Panc1 (cell line): Measurements from ENCODE around the gene NCKAP1. TPM values are rescaled to one million over a fixed set of nuclear protein-coding genes. Genes with fewer than 3 reads are reported as not detected.
A peak's percentile ranks its signal among the peaks of the same experiment; 100 is the strongest.

ENCODE experiments used
- ATAC-seq: fragments of 200-7000 bp; cut with Tn5 transposase; 2 replicates; pipeline ENCODE4 v1.9.1; 2020; ENCODE audit warnings: mild to moderate bottlenecking, moderate library complexity
- BruUV-seq: library from RNA; stranded (reverse); fragments of 400-500 nt; replicated peaks from 2 replicates; lab custom pipeline; 2021; lab: Mats Ljungman, UMichigan
- CTCF ChIA-PET: fragments of 300-600 bp; sonication (Branson Sonifier 250); formaldehyde crosslinking; loops from one replicate; lab custom pipeline; 2022; ENCODE audit warnings: antibody characterized with exemption; lab: Charles Lee
- POLR2A ChIA-PET: fragments of 300-600 bp; sonication (Branson Sonifier 250); formaldehyde crosslinking; loops from one replicate; lab custom pipeline; 2022; ENCODE audit warnings: antibody characterized with exemption; lab: Charles Lee
- DNase-seq: peaks from one replicate; pipeline ENCODE4 v3.0.0-alpha.2; 2010; ENCODE audit warnings: low read depth, low spot score
- H3K27ac ChIP-seq: 2 replicates; pipeline ENCODE4 v1.5.1; 2011; ENCODE audit warnings: mild to moderate bottlenecking, low read length, inconsistent platforms
- H3K27me3 ChIP-seq: fragments of 200-500 bp; sonication (Bioruptor generic); 2 replicates; pipeline ENCODE4 v1.6.0; 2014; ENCODE audit warnings: low read length, inconsistent platforms; ENCODE audit not compliant: control insufficient read depth, insufficient read depth
- H3K36me3 ChIP-seq: fragments of 200-500 bp; sonication (Bioruptor generic); 2 replicates; pipeline ENCODE4 v1.5.1; 2014; ENCODE audit warnings: inconsistent platforms, mild to moderate bottlenecking, low read length, moderate library complexity; ENCODE audit not compliant: control insufficient read depth, insufficient read depth
- H3K4me1 ChIP-seq: 2 replicates; pipeline ENCODE4 v1.5.1; 2011; ENCODE audit warnings: inconsistent platforms, mild to moderate bottlenecking, low read length, moderate library complexity; ENCODE audit not compliant: control insufficient read depth, insufficient read depth
- H3K4me3 ChIP-seq, 2 experiments: 2 replicates each; pipeline ENCODE4 v1.5.1; 2011 to 2012; ENCODE audit warnings: low read depth in 2 of 2, low read length in 2 of 2, mild to moderate bottlenecking in 2 of 2, inconsistent platforms in 1 of 2, moderate library complexity in 1 of 2
- H3K9me3 ChIP-seq: fragments of 200-500 bp; sonication (Bioruptor generic); 2 replicates; pipeline ENCODE4 v1.5.1; 2014; ENCODE audit warnings: low read depth, mild to moderate bottlenecking, inconsistent platforms, low read length, moderate library complexity; ENCODE audit not compliant: control insufficient read depth, insufficient read depth
- CTCF ChIP-seq: fragments of 450-650 bp; IDR thresholded peaks from 2 replicates; pipeline ENCODE4 v1.5.1; 2017; ENCODE audit warnings: mild to moderate bottlenecking
- POLR2AphosphoS5 ChIP-seq: IDR thresholded peaks from 2 replicates; pipeline ENCODE4 v1.6.1; 2012; ENCODE audit warnings: mild to moderate bottlenecking, low read depth, low read length, moderate library complexity
- SIN3A ChIP-seq: IDR thresholded peaks from 2 replicates; pipeline ENCODE4 v1.6.1; 2012; ENCODE audit warnings: low read depth, mild to moderate bottlenecking, low read length, moderate library complexity, borderline replicate concordance; ENCODE audit not compliant: insufficient read depth
- TCF7L2 ChIP-seq: IDR thresholded peaks from 2 replicates; pipeline ENCODE4 v1.6.1; 2011; ENCODE audit warnings: mild to moderate bottlenecking, low read depth, low read length, inconsistent platforms
- in situ Hi-C: cut with HindIII; loops from 2 replicates; pipeline ENCODE4 v1.10.0; 2016; ENCODE audit warnings: low sequenced_read_pairs, low pct_unique_long_range_greater_than_20kb
- intact Hi-C: fragments of 100-400 bp; cut with micrococcal nuclease; formaldehyde crosslinking; loops from one replicate; pipeline ENCODE4 v1.10.0; 2022; ENCODE audit not compliant: unreplicated experiment
- total RNA-seq: library from RNA; stranded (reverse); gene quantifications from one replicate; pipeline ENCODE4 v1.2.1, GENCODE V29; 2021; ENCODE audit not compliant: unreplicated experiment
- TF ChIP-seq, protein P1 (sequence below), 2 experiments: IDR thresholded peaks; 2 replicates each; pipeline ENCODE4 v1.6.1; 2011 to 2012; ENCODE audit warnings: low read depth in 2 of 2, control low read depth in 1 of 2, low read length in 1 of 2, mild to moderate bottlenecking in 1 of 2, moderate library complexity in 1 of 2; ENCODE audit not compliant: insufficient read depth in 1 of 2

NCKAP1 gene
- total RNA-seq, 1 experiment from 2014 or later, result 174 TPM

- Histone ChIP-seq H3K27ac (no peak overlapping the region), H3K36me3 (no peaks in the 10 kb centered on the region), H3K4me3 (no peak overlapping the region), H3K27me3 (peaks cover 3% of the 10 kb centered on the region; the same call in 1 of the 2 replicates), H3K9me3 (no peaks in the 10 kb centered on the region), H3K4me1 (peaks cover 4% of the 10 kb centered on the region; the same call in 1 of the 2 replicates)
- no TSS peak for BruUV-seq
- ChIA-PET CTCF (no interaction called here), POLR2A (no interaction called here)
- no peak for ATAC-seq
- intact Hi-C loops, result no loop called here
- TF ChIP-seq CTCF, result peak; percentile 53
- no peak for TF ChIP-seq TCF7L2
- no peak for DNase-seq
- in situ Hi-C loops, result no loop called here
Measured at GRCh38 chr2:182870227-182870626, 168.0 kb downstream of the NCKAP1 start.

DNA sequence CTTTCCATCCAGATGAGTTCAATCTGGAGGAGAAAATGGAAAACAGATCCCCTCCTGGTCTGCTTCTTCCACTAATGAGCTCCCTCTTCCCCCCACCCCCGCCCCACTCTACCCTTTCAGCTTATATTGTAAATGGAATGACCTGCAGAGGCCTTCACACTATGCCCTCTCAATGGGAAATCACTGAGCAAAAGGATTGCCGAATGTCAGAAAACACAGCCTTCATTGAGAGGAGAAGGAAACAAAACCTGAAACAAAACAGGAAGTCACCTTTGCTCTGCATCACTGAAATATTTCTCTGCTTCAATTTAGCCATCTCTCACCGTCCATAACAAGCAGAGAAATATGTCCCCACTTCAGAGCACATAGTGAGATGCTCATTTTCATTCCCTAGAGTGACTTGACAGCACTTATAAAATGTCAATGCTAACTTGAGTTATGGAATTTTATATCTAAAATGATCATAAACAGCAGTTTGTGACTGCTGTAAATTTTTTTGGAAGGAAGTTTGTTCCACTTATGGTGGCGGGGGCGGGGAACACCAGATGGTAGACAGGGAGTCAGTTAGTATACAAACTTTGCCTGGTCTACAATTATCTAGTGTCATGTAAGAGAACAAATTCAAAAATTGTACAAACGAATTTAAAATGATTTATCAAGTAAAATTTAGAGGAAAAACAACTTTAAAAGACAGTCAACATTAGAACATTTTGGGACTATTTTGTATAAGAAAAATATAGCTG is 170.0 kb downstream of the NCKAP1 start:
- TF ChIP-seq POLR2AphosphoS5, result no peak
- no peak for TF ChIP-seq TCF7L2
- TF ChIP-seq SIN3A, result no peak
- TF ChIP-seq, protein P1, sequence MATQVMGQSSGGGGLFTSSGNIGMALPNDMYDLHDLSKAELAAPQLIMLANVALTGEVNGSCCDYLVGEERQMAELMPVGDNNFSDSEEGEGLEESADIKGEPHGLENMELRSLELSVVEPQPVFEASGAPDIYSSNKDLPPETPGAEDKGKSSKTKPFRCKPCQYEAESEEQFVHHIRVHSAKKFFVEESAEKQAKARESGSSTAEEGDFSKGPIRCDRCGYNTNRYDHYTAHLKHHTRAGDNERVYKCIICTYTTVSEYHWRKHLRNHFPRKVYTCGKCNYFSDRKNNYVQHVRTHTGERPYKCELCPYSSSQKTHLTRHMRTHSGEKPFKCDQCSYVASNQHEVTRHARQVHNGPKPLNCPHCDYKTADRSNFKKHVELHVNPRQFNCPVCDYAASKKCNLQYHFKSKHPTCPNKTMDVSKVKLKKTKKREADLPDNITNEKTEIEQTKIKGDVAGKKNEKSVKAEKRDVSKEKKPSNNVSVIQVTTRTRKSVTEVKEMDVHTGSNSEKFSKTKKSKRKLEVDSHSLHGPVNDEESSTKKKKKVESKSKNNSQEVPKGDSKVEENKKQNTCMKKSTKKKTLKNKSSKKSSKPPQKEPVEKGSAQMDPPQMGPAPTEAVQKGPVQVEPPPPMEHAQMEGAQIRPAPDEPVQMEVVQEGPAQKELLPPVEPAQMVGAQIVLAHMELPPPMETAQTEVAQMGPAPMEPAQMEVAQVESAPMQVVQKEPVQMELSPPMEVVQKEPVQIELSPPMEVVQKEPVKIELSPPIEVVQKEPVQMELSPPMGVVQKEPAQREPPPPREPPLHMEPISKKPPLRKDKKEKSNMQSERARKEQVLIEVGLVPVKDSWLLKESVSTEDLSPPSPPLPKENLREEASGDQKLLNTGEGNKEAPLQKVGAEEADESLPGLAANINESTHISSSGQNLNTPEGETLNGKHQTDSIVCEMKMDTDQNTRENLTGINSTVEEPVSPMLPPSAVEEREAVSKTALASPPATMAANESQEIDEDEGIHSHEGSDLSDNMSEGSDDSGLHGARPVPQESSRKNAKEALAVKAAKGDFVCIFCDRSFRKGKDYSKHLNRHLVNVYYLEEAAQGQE (IDR thresholded peaks at IDR 0.05; ENCODE audit: insufficient read depth in 1 of 2, low read depth in 2 of 2, low read length in 1 of 2), result no peak
- no peak for TF ChIP-seq CTCF
- H3K36me3 ChIP-seq, result no peaks in the 10 kb centered on the region
- intact Hi-C loops, result no loop called here
- no peak for DNase-seq
- H3K4me3 ChIP-seq, result no peak overlapping the region
- CTCF ChIA-PET, result interaction anchor here (0.6 kb wide), 1 partner anchor 23 kb away, joined by 8 read pairs; no protein-coding TSS in a partner anchor
- POLR2A ChIA-PET, result interaction anchor here (0.6 kb wide), 2 partner anchors 10 to 255 kb away, joined by 5 to 14 read pairs; no protein-coding TSS in a partner anchor
- peaks cover 3% of the 10 kb centered on the region; the same call in 1 of the 2 replicates for H3K27me3 ChIP-seq
- BruUV-seq, result no TSS peak
- ATAC-seq, result no peak
- peaks cover 4% of the 10 kb centered on the region; the same call in 1 of the 2 replicates for H3K4me1 ChIP-seq
- no peaks in the 10 kb centered on the region for H3K9me3 ChIP-seq
- in situ Hi-C loops, result no loop called here
- H3K27ac ChIP-seq, result no peak overlapping the region
